NCI-H526 treated with DMSO at 0.1 percent for 48 hours (cell line): ENCODE results near the gene BAZ2B.
"Not testable (repeated sequence)": the region's sequence is repeated elsewhere in the genome, so short reads cannot be mapped to it uniquely, and the experiment has no call there.

Experiments used
- DNase-seq: peaks from one replicate; lab custom pipeline; 2025; lab: John Stamatoyannopoulos, UW

BAZ2B gene

DNA sequence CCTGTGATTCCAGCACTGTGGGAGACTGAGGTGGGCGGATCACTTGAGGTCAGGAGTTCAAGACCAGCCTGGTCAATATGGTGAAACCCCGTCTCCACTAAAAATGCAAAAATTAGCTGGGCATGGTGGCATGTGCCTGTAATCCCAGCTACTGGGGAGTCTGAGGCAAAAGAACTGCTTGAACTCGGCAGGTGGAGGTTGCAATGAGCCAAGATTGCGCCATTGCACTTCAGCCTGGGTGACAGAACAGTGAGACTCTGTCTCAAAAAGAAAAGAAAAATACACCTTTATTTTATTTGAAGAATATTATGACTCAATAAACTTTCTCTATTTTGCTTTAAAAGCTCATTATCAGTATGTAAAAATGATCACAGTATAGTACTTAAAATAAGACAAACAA, 81.1 kb downstream of the BAZ2B start:
- DNase-seq, result not testable (repeated sequence)

DNA sequence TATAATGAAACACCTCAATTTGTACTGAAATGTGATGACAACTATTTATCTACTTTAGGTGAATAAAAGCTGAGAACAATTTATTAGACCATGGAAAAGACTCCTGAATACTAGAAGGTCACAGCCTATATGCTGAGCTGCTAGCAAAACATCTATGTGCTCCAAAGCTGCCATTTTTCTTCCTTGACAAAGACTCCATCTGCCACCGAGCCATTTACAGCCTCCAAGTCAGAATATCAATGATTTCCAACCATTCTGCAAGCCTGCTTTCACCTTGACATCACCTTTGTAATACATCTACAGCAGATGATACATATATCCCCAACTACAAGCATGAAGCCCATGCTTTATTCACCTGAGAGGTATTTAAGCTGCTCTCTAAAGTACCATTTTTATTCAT, 84.9 kb downstream of the BAZ2B start:
- DNase-seq, result no peak

DNA sequence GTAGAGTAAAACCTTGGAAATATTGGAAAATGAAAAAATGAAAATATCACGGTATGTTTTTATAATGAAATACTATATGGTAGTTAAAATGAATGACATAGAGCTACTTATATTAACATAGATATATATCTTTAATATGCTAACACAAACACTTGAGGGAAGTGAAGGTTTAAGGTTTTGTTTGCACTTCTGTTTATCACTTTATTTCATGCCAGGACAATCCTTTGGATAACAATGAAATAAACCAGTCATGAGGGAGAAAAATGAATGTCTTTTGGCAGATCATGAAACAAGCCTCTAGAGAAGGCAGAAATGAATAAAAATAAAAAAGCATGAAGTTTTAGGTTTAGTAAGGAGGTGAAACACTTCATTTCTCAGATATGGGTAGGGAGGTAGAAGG, 89.9 kb downstream of the BAZ2B start:
- DNase-seq, result no peak

DNA sequence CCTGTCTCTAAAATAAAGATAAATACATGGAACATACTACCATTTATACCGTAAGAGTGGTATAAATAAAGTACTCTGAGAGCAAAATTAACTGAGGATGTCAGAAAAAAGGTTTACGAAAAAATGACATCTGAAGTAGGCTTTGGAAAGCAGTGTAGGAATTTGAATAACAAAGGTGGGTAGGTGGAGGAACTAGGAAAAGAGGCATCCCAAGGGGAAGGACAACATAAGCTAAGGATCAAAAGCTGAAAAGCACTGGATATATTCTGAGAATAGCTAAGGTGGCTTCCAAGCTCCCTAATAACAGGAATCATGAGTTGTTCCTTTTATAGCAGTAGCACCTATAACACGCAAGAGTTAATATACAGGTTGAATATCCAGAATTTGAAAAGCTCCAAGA, 91.3 kb downstream of the BAZ2B start:
- DNase-seq, result no peak

- no peak for DNase-seq
Measured at GRCh38 chr2:159521272-159521671, 95.1 kb downstream of the BAZ2B start.

DNA sequence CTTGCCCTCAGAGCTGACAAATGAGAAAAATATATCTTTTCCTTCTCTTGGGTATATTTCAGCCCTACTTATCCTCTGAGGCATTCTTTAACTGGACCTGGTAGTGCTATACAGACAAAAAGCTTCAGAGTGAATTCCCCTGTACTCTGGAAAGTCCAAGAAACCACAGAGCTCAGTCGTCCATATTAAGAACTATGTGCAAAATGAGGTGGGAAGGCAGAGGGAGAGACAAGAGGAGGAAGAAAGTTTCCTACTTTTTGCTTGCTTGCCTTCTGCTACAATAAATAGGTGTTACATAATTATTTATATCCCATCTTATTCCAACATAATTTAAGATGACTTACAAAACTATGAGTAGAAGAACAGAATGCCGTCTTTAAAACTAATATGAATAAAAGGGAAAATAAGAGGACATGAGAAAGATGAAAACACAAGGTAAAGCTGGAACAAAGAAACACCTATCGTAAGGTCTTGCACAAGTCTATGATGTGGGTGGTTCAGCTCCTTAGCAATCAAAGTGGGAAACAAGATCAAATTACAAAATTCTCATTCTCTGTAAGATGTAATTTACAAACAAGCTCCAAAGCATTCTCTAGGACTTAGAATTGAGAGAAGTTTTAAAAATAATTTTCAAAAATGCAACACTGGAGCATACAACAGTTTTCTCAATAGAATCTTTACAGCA, 97.9 kb downstream of the BAZ2B start:
- no peak for DNase-seq

- DNase-seq, result peak; percentile 87
Measured at GRCh38 chr2:159516241-159516758, 100.0 kb downstream of the BAZ2B start.

- DNase-seq, result no peak
Measured at GRCh38 chr2:159515441-159515840, 100.9 kb downstream of the BAZ2B start.

GRCh38 chr2:159513745-159514144, 102.6 kb downstream of the BAZ2B start:
- DNase-seq, result no peak

DNA sequence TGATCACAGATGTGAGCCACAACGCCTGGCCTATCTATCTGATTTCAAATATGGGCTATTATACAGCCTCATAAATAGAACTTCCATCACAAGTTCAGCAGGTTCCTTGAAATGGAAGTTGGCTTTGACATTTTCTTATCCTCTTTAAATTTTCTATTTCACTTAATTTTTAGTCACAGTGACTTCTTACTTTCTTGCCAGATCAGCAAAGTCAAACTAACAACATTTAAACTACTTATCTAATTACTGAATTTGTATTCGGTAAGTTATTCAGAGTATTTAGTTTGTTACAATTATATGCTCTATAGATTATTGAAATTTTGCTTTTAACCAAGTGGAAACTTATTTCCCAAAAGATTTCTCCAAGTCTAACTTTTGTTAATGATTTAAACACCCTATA, 108.2 kb downstream of the BAZ2B start:
- no peak for DNase-seq

- no peak for DNase-seq
Measured at GRCh38 chr2:159506764-159507440, 109.4 kb downstream of the BAZ2B start.

GRCh38 chr2:159506202-159506601, 110.1 kb downstream of the BAZ2B start:
- no peak for DNase-seq

- DNase-seq, result no peak
Measured at GRCh38 chr2:159505196-159505595, 111.2 kb downstream of the BAZ2B start.

GRCh38 chr2:159501743-159502142, 114.6 kb downstream of the BAZ2B start:
- no peak for DNase-seq

DNA sequence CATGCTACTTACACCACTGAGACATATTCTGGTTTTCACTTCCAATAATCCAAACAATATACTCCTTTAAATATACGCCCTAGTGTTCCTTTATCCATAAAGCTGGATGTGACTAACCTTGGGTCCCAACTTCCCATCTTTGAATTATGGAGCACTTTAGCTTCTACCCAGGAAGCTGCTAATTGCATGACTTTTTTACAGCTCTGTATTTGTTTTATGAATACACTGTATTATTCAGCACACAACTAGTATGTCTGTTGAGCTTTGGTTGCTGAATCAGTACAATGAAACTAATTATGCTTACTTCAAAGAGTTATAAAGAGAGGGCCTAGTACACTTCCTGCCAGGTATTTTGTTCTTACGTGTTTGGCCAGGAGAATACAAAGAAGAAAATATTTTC, 118.5 kb downstream of the BAZ2B start:
- DNase-seq, result no peak

GRCh38 chr2:159497256-159497655, 119.1 kb downstream of the BAZ2B start:
- DNase-seq, result no peak

- no peak for DNase-seq
Measured at GRCh38 chr2:159489476-159489875, 126.9 kb downstream of the BAZ2B start.

DNA sequence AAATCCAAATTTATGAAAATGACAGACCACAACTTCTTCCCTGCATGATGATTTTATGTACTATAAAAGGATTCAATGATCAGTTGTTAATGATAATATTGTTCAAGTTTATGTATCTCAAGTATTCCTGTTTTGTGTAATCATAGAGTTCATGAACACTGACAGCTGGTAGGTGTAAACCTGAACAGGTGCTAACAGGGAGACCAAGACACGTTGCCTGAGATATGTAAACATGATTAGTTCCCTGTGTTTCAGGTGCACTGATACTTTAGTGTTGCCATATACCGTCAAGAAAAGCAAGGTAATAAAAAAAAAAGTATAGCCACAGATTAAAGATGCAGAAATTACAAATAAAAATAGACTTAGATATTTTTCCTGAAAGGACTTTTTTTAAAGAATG, 131.8 kb downstream of the BAZ2B start:
- DNase-seq, result peak; percentile 26

GRCh38 chr2:159476329-159476728, 140.0 kb downstream of the BAZ2B start:
- no peak for DNase-seq

DNA sequence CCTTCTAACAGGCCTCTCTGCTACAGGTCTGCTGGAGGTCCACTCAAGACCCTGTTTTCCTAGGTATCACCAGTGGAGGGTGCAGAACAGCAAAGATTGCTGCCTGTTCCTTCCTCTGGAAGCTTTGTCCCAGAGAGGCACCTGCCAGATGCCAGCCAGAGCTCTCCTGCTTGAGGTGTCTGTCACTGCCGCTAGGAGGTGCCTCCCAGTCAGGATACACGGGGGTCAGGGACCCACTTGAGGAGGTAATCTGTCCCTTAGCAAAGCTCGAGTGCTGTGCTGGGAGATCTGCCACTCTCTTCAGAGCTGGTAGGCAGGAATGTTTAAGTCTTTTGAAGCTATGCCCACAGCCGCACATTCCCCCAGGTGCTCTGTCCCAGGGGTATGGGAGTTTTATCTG, 140.6 kb downstream of the BAZ2B start:
- DNase-seq, result no peak

GRCh38 chr2:159471340-159471739, 145.0 kb downstream of the BAZ2B start:
- DNase-seq, result no peak

DNA sequence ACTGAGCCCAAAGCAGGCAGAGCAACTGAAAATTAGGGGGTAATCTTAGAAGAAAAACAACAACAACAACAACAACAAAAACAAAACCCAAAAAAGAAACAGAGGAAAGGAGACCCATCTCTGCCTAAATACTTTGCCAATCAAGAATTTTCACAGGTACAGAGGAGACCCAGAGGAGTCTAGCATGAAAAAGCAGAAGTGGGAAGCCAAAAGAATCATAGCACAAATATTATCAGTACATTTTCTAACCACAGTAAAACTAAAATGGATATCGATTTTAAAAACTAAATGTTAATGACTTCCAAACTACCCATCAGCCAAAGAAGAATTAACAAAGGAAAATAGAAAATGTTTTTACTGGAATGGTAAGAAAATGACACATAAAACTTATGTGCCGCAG, 148.1 kb downstream of the BAZ2B start:
- DNase-seq, result no peak

- no peak for DNase-seq
Measured at GRCh38 chr2:159462961-159463360, 153.4 kb downstream of the BAZ2B start.
